ENCODE measurements around the gene OXNAD1. TPM values are rescaled to one million over a fixed set of nuclear protein-coding genes. Genes with fewer than 3 reads are reported as not detected.
A peak's percentile ranks its signal among the peaks of the same experiment; 100 is the strongest.

The OXNAD1 gene
- total and polyA plus RNA-seq, 2 experiments from 2014 or later: 9.8 to 10.8 TPM

GRCh38 chr3:16266714-16267113 is 1.7 kb downstream of the OXNAD1 start:
- peak overlapping the region; percentile 99; the same call in 1 of the 2 replicates for H3K9ac ChIP-seq
- H3K9me3 ChIP-seq (ENCODE audit: low read depth): no peaks in the 10 kb centered on the region
- no peaks in the 10 kb centered on the region for H4K20me1 ChIP-seq (ENCODE audit: insufficient read depth)
- TF ChIP-seq EZH2phosphoT487 (IDR thresholded peaks at IDR 0.05; ENCODE audit: insufficient read depth, low read depth) (no peak), EZH2 (IDR thresholded peaks at IDR 0.05; ENCODE audit: insufficient read depth, poor library complexity, severe bottlenecking) (no peak)
- H3K27ac ChIP-seq: no peak overlapping the region
- 86% methylated on average over 3 of the region's 3 CpGs for WGBS, 2 experiments (ENCODE audit: low coverage in 1 of 2, low lambda C conversion rate in 2 of 2, missing lambda C conversion rate in 2 of 2)
- no peak overlapping the region for H2AFZ ChIP-seq
- 0 out of 2 replicates have a peak, but pooled peaks cover 3% of the 10 kb centered on the region for H3K36me3 ChIP-seq (ENCODE audit: low read depth)
- no peaks in the 10 kb centered on the region for H3F3A ChIP-seq (ENCODE audit: insufficient read depth)
- H3K27me3 ChIP-seq (replicated peaks; ENCODE audit: insufficient read depth): no peaks in the 10 kb centered on the region
- H3K4me2 ChIP-seq (ENCODE audit: unreplicated experiment): no peak overlapping the region
- H3K9me2 ChIP-seq (ENCODE audit: insufficient read depth): no peaks in the 10 kb centered on the region
- H3K79me2 ChIP-seq (ENCODE audit: insufficient read depth): peaks cover 65% of the 10 kb centered on the region
- no peak for DNase-seq
- in situ Hi-C loops (cut with MboI): no loop called here
- 0 out of 2 replicates have a peak overlapping the region, but pooled peaks have one; percentile 89 for H3K4me3 ChIP-seq
- peaks cover 31% of the 10 kb centered on the region for H3K4me1 ChIP-seq (ENCODE audit: insufficient read depth)

- no peaks in the 10 kb centered on the region for H3F3A ChIP-seq (ENCODE audit: insufficient read depth)
- peaks cover 16% of the 10 kb centered on the region for H3K4me1 ChIP-seq (ENCODE audit: insufficient read depth)
- peaks cover 30% of the 10 kb centered on the region for H3K79me2 ChIP-seq (ENCODE audit: insufficient read depth)
- no peak for TF ChIP-seq EZH2phosphoT487 (IDR thresholded peaks at IDR 0.05; ENCODE audit: insufficient read depth, low read depth)
- TF ChIP-seq EZH2 (IDR thresholded peaks at IDR 0.05; ENCODE audit: insufficient read depth, poor library complexity, severe bottlenecking): no peak
- no peaks in the 10 kb centered on the region for H3K9me2 ChIP-seq (ENCODE audit: insufficient read depth)
- no peak for DNase-seq
- in situ Hi-C loops (cut with MboI): loop anchor here (10.0 kb wide), 1 partner anchor 274 kb away; no protein-coding TSS in a partner anchor
- no peak overlapping the region for H3K4me3 ChIP-seq
- WGBS, 2 experiments (ENCODE audit: low coverage in 1 of 2, low lambda C conversion rate in 2 of 2, missing lambda C conversion rate in 2 of 2): 89 to 90% methylated on average over 10 of the region's 10 CpGs
- H3K27ac ChIP-seq: no peak overlapping the region
- no peaks in the 10 kb centered on the region for H3K27me3 ChIP-seq (replicated peaks; ENCODE audit: insufficient read depth)
- 0 out of 2 replicates have a peak, but pooled peaks cover 12% of the 10 kb centered on the region for H3K36me3 ChIP-seq (ENCODE audit: low read depth)
- H2AFZ ChIP-seq: no peak overlapping the region
- H4K20me1 ChIP-seq (ENCODE audit: insufficient read depth): no peaks in the 10 kb centered on the region
- no peak overlapping the region for H3K9ac ChIP-seq
- H3K9me3 ChIP-seq (ENCODE audit: low read depth): no peaks in the 10 kb centered on the region
- H3K4me2 ChIP-seq (ENCODE audit: unreplicated experiment): no peak overlapping the region
Observed at GRCh38 chr3:16270855-16271254, 5.8 kb downstream of the OXNAD1 start.

- TF ChIP-seq EZH2phosphoT487 (IDR thresholded peaks at IDR 0.05; ENCODE audit: insufficient read depth, low read depth): no peak
- no peak for TF ChIP-seq EZH2 (IDR thresholded peaks at IDR 0.05; ENCODE audit: insufficient read depth, poor library complexity, severe bottlenecking)
- 95 to 97% methylated on average over 1 of the region's 1 CpG for WGBS, 2 experiments (ENCODE audit: low coverage in 1 of 2, low lambda C conversion rate in 2 of 2, missing lambda C conversion rate in 2 of 2)
- Histone ChIP-seq H3K9me2 (ENCODE audit: insufficient read depth) (no peaks in the 10 kb centered on the region), H3K27me3 (replicated peaks; ENCODE audit: insufficient read depth) (no peaks in the 10 kb centered on the region), H3K4me3 (no peak overlapping the region), H3K27ac (no peak overlapping the region), H4K20me1 (ENCODE audit: insufficient read depth) (no peaks in the 10 kb centered on the region), H2AFZ (no peak overlapping the region), H3K4me1 (ENCODE audit: insufficient read depth) (peaks cover 8% of the 10 kb centered on the region; the same call in 1 of the 2 replicates), H3K9me3 (ENCODE audit: low read depth) (no peaks in the 10 kb centered on the region), H3K9ac (no peak overlapping the region), H3K4me2 (ENCODE audit: unreplicated experiment) (no peak overlapping the region), H3K36me3 (ENCODE audit: low read depth) (0 out of 2 replicates have a peak, but pooled peaks cover 12% of the 10 kb centered on the region), H3K79me2 (ENCODE audit: insufficient read depth) (peaks cover 12% of the 10 kb centered on the region), H3F3A (ENCODE audit: insufficient read depth) (no peaks in the 10 kb centered on the region)
- no peak for DNase-seq
- in situ Hi-C loops (cut with MboI): loop anchor here (10.0 kb wide), 1 partner anchor 272 kb away; no protein-coding TSS in a partner anchor
Observed at GRCh38 chr3:16272588-16272987, 7.6 kb downstream of the OXNAD1 start.

- WGBS, 2 experiments (ENCODE audit: low coverage in 1 of 2, low lambda C conversion rate in 2 of 2, missing lambda C conversion rate in 2 of 2): 98 to 99% methylated on average over 2 of the region's 2 CpGs
- Histone ChIP-seq H4K20me1 (ENCODE audit: insufficient read depth) (no peaks in the 10 kb centered on the region), H3K36me3 (ENCODE audit: low read depth) (0 out of 2 replicates have a peak, but pooled peaks cover 12% of the 10 kb centered on the region), H3K4me3 (no peak overlapping the region), H3F3A (ENCODE audit: insufficient read depth) (no peaks in the 10 kb centered on the region), H3K9me3 (ENCODE audit: low read depth) (no peaks in the 10 kb centered on the region), H3K9me2 (ENCODE audit: insufficient read depth) (no peaks in the 10 kb centered on the region), H3K27ac (no peak overlapping the region), H3K79me2 (ENCODE audit: insufficient read depth) (peaks cover 2% of the 10 kb centered on the region), H3K27me3 (replicated peaks; ENCODE audit: insufficient read depth) (no peaks in the 10 kb centered on the region), H3K9ac (no peak overlapping the region), H3K4me2 (ENCODE audit: unreplicated experiment) (no peak overlapping the region), H2AFZ (no peak overlapping the region), H3K4me1 (ENCODE audit: insufficient read depth) (no peaks in the 10 kb centered on the region)
- TF ChIP-seq EZH2 (IDR thresholded peaks at IDR 0.05; ENCODE audit: insufficient read depth, poor library complexity, severe bottlenecking) (no peak), EZH2phosphoT487 (IDR thresholded peaks at IDR 0.05; ENCODE audit: insufficient read depth, low read depth) (no peak)
- in situ Hi-C loops (cut with MboI): loop anchor here (10.0 kb wide), 1 partner anchor 271 kb away; no protein-coding TSS in a partner anchor
- no peak for DNase-seq
Observed at GRCh38 chr3:16273867-16274266, 8.9 kb downstream of the OXNAD1 start.

Measured in GM23248 (cell line).